Measurements from ENCODE around the gene VAC14.
"Not testable (repeated sequence)": the region's sequence is repeated elsewhere in the genome, so short reads cannot be mapped to it uniquely, and the experiment has no call there.

The VAC14 gene

DNA sequence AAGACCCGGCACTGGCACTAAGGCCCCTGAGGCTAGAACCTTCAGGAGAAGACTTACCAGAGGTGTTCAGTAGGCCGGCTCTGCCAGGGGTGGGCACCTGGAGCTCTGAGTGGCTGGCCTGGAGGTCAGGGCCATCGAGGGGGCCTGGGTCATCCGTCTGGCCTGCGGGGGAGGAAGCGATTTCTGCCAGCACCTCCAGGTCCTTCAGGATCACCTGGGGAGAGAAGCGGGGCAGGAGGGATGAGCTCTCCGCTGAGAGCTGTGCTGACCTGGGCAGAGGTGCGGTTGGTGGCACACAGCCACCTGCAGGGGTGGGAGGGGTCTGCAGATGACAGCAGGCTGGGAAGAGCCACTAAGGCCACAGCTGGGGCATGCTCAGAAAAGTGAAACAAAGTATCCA is 56.6 kb downstream of the VAC14 start:
- DNase-seq (ENCODE audit: low read depth in 2 of 2), result no peak

GRCh38 chr16:70743791-70744190 is 57.2 kb downstream of the VAC14 start:
- no peak for DNase-seq (ENCODE audit: low read depth in 2 of 2)

GRCh38 chr16:70742967-70743366 is 58.0 kb downstream of the VAC14 start:
- DNase-seq (ENCODE audit: low read depth in 2 of 2), result not testable (repeated sequence)

GRCh38 chr16:70741783-70742125 is 59.2 kb downstream of the VAC14 start:
- no peak for DNase-seq (ENCODE audit: low read depth in 2 of 2)

DNA sequence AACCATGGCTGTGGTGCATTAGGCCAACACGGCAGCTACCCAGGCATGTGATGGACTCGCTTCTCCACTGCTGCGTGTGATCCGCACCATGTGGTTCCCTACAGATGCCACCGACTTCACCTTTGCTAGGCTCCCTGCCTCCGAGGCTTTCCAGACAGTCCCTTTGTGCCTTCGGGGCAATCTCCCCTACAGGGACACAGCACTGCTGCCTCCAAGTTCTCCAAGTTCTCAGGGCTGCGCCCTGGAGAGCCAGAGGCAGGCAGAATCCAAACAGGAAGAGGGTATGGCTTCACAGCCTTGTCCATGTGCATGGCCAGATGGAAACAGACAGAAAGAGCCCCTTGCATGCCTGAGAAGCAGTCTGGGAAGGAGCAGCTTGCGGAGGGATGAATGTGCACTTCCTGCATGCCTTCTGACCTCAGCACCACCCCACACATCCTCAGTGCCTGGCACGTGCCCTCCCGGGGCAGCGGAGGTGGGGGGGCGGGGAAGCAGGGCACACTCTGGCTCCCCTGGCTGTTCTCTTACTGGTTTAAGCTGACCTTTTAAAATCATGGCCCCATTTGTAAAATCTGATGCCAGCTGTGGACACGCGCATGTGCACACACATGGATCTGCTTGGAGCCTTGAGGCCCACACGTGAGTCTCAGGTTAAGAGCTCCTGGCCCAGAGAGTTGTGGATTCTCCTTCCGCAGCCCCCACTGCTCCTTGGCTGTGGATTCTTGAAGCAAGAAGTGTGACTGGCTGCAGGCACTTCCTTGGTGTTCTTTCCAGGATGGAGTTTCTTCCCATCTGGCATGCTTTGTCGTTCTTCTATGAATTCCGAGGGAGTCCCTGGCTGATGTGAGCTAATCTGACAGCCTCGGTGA is 59.8 kb downstream of the VAC14 start:
- DNase-seq (ENCODE audit: low read depth in 2 of 2), result no peak

DNA sequence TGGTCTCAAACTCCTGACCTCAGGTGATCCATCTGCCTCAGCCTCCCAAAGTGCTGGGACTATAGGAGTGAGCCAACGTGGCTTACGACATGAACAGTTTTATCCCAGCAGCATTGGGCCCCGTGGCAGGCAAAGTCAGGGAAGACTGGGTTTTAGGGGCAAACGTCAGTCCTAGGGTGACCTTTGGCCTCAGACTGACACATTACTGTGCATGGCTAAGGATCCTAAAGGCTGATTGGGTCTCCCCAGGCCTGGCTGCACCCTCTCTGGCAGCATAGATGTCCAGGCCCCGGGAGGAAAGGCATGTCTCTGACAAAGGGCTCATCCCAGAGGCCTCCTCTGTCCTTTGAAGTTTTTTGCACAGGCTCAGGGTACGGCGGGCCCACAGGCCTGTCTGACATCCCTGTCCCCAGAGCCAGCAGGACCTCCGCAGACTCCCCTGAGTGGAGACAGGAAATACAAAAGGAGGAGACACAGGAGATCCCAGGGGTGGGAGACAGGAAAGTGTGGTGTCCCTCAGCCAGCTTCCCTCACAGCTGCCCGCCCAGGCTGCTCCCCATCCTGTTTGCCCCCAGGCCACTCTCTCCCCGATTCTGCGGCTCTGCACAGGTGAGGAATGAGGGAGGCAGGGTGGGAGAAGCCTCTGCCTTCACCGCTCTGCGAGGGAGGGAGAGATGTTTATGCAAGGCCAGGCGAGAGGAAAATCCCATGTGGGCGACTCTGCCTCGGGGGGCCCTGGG is 60.6 kb downstream of the VAC14 start:
- DNase-seq (ENCODE audit: low read depth in 2 of 2), result no peak

- no peak for DNase-seq (ENCODE audit: low read depth in 2 of 2)
These were observed 61.6 kb downstream of the VAC14 start for GRCh38 chr16:70739389-70739788.

DNA sequence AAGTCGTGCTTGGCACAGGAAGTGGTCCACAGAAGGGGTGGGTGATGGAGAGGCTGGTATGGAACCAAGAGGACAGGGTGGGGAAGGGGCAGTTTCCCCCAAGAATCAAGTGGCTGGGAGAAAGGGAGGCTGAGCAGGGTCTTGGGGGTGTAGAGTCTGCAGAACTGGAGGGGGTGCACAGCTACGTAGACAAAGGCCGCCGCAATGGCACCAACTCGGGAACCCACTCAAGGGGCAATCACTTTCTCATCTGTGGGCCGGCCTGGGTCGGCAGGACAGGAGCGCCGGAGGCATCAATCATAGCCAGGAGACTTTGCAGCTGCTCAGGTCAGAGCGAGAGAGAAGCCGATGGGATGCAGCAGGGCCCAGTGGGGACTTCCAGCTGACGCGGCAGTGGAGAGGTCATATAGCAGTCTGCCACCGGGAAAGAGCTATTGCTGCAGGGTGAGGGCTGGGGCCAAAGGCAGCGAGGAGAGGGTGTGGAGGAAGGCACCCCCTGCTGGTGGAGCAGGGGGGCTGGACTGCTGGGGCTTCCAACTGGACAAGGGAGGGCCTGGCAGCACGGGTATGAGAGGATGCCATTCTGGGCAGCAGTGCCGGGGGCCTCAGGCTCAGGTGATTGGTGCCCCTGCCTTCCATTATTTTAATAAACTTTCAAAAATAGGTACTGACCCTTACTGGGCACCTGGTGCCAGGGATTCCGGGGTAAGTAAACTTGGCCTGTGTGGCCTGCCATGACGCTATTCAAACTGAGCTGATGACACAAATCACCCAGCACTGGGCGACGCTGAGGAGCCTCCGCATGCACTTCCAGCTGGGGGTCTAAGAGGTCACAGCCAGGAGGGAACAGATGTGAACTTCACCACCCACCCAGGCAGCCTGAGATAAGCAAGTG is 62.6 kb downstream of the VAC14 start:
- no peak for DNase-seq (ENCODE audit: low read depth in 2 of 2)

DNA sequence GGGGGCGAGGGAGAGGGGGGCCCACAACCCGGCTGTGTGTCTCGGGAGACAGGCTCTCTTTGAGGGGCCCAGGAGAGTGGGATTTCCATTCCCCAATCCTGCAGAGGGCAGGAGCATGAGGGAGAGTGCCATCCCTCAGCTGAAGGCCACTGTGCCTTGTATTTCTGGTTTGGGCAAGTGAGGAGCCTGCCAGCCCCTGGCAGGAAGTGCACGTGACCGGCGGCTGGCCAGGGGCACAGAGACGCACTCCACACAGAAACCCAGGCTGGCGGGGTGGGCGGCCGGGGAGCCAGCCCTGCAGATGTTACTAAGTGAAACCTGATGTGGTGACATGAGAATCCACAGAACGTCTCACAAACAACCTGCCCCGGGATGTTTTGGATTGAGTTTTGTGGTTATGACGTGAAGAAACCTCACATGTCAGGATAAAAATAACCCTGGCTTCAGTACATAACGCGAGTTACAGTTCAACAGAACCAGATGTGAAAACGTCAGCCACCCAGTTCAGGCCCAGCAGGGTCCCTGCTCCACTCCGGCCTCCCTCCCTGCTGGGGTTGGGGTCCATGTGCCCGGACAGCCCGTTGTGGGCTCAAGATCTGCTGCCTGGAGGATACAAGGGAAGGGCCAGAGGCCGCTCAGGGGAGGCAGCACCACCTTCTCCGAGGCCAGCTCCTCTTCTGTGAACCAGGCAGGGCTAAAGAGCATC is 63.4 kb downstream of the VAC14 start:
- DNase-seq (ENCODE audit: low read depth in 2 of 2), result peak; percentile 36 to 46

GRCh38 chr16:70736465-70737376 is 64.2 kb downstream of the VAC14 start:
- DNase-seq (ENCODE audit: low read depth in 2 of 2), result no peak

GRCh38 chr16:70735141-70735979 is 65.6 kb downstream of the VAC14 start:
- no peak for DNase-seq (ENCODE audit: low read depth in 2 of 2)

DNA sequence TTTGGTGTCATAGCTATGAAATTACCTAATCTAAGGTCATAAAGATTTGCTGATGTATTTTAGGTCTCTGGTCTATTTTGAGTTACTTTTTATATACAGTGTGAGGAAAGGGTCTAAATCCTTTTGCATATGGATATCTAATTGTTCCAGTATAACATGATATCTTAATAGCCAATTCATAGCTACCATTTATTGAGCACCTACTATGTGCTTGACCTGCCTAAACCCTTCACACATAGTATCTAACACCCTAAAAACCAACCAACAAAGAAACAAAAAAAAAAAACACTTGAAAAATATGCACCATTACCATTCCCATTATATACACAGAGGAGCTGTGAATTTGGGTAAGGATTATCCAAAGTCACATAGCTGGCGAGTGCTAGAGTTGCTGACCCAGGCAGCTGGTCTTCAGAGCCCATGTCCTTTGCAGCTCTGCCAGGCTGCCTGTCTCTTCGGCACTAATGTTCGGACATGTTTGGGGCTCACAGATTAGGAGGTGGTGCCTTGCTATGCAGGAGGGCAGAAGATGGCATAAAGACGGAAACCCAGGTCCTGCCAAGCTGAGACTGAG is 66.3 kb downstream of the VAC14 start:
- DNase-seq (ENCODE audit: low read depth in 2 of 2), result no peak

DNA sequence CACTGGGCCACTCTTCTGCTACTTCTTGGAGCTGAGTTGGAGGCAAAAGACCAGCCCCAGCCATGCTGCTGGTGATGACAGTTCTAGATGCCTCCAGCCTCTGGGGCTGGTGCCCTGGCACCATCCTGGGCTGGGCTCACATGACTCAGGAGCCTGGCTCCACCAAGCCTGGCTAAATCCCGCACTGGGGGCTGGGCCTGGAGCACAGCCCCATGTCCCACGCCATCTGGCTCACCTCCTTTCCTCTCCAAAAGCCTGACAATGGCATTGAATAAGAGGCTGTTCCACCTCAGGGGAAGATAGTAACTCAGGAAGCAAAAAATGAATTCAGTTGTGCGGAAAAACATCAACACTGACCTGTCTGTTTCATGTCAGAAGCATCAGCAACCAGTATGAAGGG is 70.0 kb downstream of the VAC14 start:
- no peak for DNase-seq (ENCODE audit: low read depth in 2 of 2)

DNA sequence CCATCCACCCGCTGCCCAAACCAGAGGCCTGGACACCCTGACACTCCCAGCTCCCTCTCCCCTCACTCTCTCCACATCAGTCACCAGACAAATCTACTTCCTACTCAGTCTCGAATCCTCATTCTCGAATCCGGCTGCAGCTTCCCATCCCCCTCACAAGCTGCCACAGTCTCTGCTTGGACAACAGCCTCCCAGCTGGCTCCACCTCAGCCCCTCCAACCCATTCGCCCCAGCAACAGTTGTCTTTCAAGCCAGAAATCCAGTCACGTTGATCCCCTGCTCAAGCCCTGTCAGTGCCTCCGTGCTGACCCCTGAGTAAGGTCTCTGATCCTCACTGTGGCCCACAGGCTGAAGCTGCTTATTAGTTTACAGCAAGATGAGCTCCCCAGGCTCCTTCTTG is 70.9 kb downstream of the VAC14 start:
- no peak for DNase-seq (ENCODE audit: low read depth in 2 of 2)

- DNase-seq (ENCODE audit: low read depth in 2 of 2), result no peak
These were observed 71.7 kb downstream of the VAC14 start for GRCh38 chr16:70729292-70729691.

DNA sequence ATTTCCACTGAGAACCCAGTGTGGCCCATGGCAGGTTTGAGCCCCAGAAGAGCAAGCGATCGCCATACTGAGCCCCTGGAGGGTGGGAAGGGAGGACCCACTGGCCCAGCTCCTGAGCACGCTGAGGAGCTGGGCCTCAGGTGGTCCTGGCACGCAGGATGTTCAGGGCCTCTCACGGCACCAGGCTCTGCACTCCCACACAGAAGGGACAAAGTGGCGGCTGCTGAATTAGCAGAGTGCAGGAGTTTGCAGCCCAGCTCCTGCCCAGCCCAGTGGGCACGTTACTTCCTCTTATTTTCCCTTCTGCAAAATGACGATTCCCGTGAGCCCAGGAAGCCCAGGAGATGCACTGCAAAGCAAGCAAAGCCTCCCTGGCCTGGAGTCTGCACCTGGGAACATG is 72.8 kb downstream of the VAC14 start:
- no peak for DNase-seq (ENCODE audit: low read depth in 2 of 2)

GRCh38 chr16:70726892-70727361 is 74.0 kb downstream of the VAC14 start:
- DNase-seq (ENCODE audit: low read depth in 2 of 2), result no peak

DNA sequence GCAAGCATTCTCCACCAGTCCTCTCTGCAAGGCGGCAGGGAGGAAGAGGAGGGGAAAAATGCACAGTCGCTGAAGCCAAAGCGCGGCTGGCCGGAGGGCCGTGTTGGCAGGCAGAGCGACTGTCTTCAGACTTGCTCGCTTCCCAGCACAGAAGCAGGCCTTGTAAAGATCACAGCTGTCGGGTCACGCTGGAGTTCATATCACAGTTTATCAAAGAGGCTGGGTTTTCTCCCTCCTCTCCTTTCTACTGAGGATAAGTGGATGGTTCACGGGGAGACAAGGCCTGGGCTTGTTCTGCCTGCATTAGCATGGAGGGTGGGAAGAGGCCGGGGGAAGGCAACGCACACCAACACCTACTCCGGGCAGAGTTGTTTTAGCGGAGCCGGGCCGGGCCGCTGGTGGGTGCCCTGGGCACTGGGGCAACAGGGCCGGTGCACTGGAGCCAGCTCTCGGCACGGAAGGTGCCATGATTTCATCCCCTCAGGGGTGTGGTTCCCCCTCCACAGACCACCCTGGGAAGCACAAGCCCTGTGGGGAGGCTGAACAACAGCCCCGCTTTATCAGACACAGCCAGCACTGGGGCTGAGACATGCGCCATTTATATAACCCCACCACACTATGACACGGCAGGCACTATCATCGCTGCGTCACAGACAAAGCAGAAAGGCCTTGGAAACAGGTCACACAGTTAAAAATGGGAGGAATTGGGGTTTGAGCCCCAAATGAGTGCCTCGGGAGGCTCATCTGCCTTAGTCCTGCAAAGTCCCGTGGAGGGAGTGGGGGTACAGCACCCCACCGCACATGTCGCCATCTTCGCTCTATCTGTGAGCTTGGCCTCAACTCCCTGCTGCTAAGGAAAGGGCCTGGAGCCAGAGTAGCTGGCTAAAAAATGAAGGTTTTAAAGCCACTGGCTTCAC is 74.8 kb downstream of the VAC14 start:
- DNase-seq (ENCODE audit: low read depth in 2 of 2), result no peak

All from stimulated activated CD8-positive, alpha-beta memory T cell treated with anti-CD3 and anti-CD28 coated beads, Interleukin-7, amount 100 ng/mL, for 4 hours (primary cell).